Measurements from ENCODE around the gene TRIM33. TPM values are rescaled to one million over a fixed set of nuclear protein-coding genes. Genes with fewer than 3 reads are reported as not detected.

The TRIM33 gene
- total RNA-seq, 1 experiment from 2014 or later: 41.2 TPM

- ChIA-PET RAD21 (ENCODE audit: low non-redundant PET in 1 of 2, low total read pairs in 2 of 2, uncharacterized antibody in 2 of 2, unreplicated experiment in 2 of 2) (no interaction called here), CTCF (no interaction called here), POLR2A (no interaction called here)
- no peaks in the 10 kb centered on the region for H3K4me1 ChIP-seq (ENCODE audit: control insufficient read depth in 1 of 2, insufficient read depth in 2 of 2, low read length in 2 of 2)
- H3K9me2 ChIP-seq (ENCODE audit: insufficient read depth): no peaks in the 10 kb centered on the region
- H3K27me3 ChIP-seq (ENCODE audit: insufficient read depth, low read length): no peaks in the 10 kb centered on the region
- intact Hi-C loops (cut with micrococcal nuclease): no loop called here
- no peaks in the 10 kb centered on the region for H4K20me1 ChIP-seq (ENCODE audit: insufficient read depth)
- H3K79me2 ChIP-seq (ENCODE audit: insufficient read depth, low read length): no peaks in the 10 kb centered on the region
- DNase-seq (ENCODE audit: low read depth, low spot score) (no peak), ATAC-seq (no peak)
- H3K9me3 ChIP-seq (ENCODE audit: control insufficient read depth in 1 of 2, insufficient read depth in 1 of 2, low read depth in 1 of 2, low read length in 2 of 2): no peaks in the 10 kb centered on the region
- BruUV-seq (replicated peaks): no TSS peak
- H2AFZ ChIP-seq (ENCODE audit: low read depth, low read length, poor library complexity, severe bottlenecking): no peak overlapping the region
- no peak for TF ChIP-seq YY1 (IDR thresholded peaks at IDR 0.05; ENCODE audit: extremely low read depth, insufficient replicate concordance, low read depth, low read length)
- H3K4me3 ChIP-seq (replicated peaks in 1 of 2; ENCODE audit: low read depth in 1 of 2, low read length in 2 of 2): no peak overlapping the region
- no peak overlapping the region for H3K4me2 ChIP-seq (ENCODE audit: low read length)
- H3K9ac ChIP-seq (ENCODE audit: low read length): no peak overlapping the region
- no peak overlapping the region for H3K27ac ChIP-seq (ENCODE audit: low read depth, low read length)
- no peaks in the 10 kb centered on the region for H3K36me3 ChIP-seq (ENCODE audit: control insufficient read depth in 1 of 2, insufficient read depth in 2 of 2, low read length in 2 of 2)
Observed at GRCh38 chr1:114384922-114385321, 126.1 kb downstream of the TRIM33 start.

GRCh38 chr1:114379987-114380386, 131.0 kb downstream of the TRIM33 start:
- intact Hi-C loops (cut with micrococcal nuclease): no loop called here

GRCh38 chr1:114379358-114379757, 131.6 kb downstream of the TRIM33 start:
- Histone ChIP-seq H3K9me2 (ENCODE audit: insufficient read depth) (no peaks in the 10 kb centered on the region), H4K20me1 (ENCODE audit: insufficient read depth) (no peaks in the 10 kb centered on the region), H3K79me2 (ENCODE audit: insufficient read depth, low read length) (no peaks in the 10 kb centered on the region), H3K36me3 (ENCODE audit: control insufficient read depth in 1 of 2, insufficient read depth in 2 of 2, low read length in 2 of 2) (no peaks in the 10 kb centered on the region), H3K4me1 (ENCODE audit: control insufficient read depth in 1 of 2, insufficient read depth in 2 of 2, low read length in 2 of 2) (no peaks in the 10 kb centered on the region), H3K9me3 (ENCODE audit: control insufficient read depth in 1 of 2, insufficient read depth in 1 of 2, low read depth in 1 of 2, low read length in 2 of 2) (no peaks in the 10 kb centered on the region), H2AFZ (ENCODE audit: low read depth, low read length, poor library complexity, severe bottlenecking) (no peak overlapping the region), H3K9ac (ENCODE audit: low read length) (no peak overlapping the region), H3K4me2 (ENCODE audit: low read length) (no peak overlapping the region), H3K27me3 (ENCODE audit: insufficient read depth, low read length) (no peaks in the 10 kb centered on the region), H3K27ac (ENCODE audit: low read depth, low read length) (no peak overlapping the region), H3K4me3 (replicated peaks in 1 of 2; ENCODE audit: low read depth in 1 of 2, low read length in 2 of 2) (no peak overlapping the region)
- CTCF ChIA-PET: no interaction called here
- ATAC-seq: no peak
- RAD21 ChIA-PET (ENCODE audit: low non-redundant PET in 1 of 2, low total read pairs in 2 of 2, uncharacterized antibody in 2 of 2, unreplicated experiment in 2 of 2): no interaction called here
- intact Hi-C loops (cut with micrococcal nuclease): no loop called here
- POLR2A ChIA-PET: no interaction called here
- DNase-seq (ENCODE audit: low read depth, low spot score): no peak
- no TSS peak for BruUV-seq (replicated peaks)
- TF ChIP-seq TCF7L2 (IDR thresholded peaks at IDR 0.05; ENCODE audit: borderline replicate concordance, extremely low read depth, insufficient read depth, insufficient read length) (no peak), ZBTB33 (IDR thresholded peaks at IDR 0.05; ENCODE audit: extremely low read depth, insufficient replicate concordance, low read length) (no peak), REST (IDR thresholded peaks at IDR 0.05; ENCODE audit: low read depth) (no peak), CEBPB (IDR thresholded peaks at IDR 0.05; ENCODE audit: low read depth) (no peak), RAD21 (IDR thresholded peaks at IDR 0.05; ENCODE audit: low read depth) (no peak), EZH2 (IDR thresholded peaks at IDR 0.05) (no peak)

More at GRCh38 chr1:114379987-114380386, 131.0 kb downstream of the TRIM33 start:
- DNase-seq (ENCODE audit: low read depth, low spot score) (no peak), ATAC-seq (no peak)
- ChIA-PET RAD21 (ENCODE audit: low non-redundant PET in 1 of 2, low total read pairs in 2 of 2, uncharacterized antibody in 2 of 2, unreplicated experiment in 2 of 2) (no interaction called here), CTCF (no interaction called here), POLR2A (no interaction called here)
- Histone ChIP-seq H3K4me3 (replicated peaks in 1 of 2; ENCODE audit: low read depth in 1 of 2, low read length in 2 of 2) (no peak overlapping the region), H3K9me2 (ENCODE audit: insufficient read depth) (no peaks in the 10 kb centered on the region), H3K27me3 (ENCODE audit: insufficient read depth, low read length) (no peaks in the 10 kb centered on the region), H3K9ac (ENCODE audit: low read length) (no peak overlapping the region), H4K20me1 (ENCODE audit: insufficient read depth) (no peaks in the 10 kb centered on the region), H2AFZ (ENCODE audit: low read depth, low read length, poor library complexity, severe bottlenecking) (no peak overlapping the region), H3K27ac (ENCODE audit: low read depth, low read length) (no peak overlapping the region), H3K79me2 (ENCODE audit: insufficient read depth, low read length) (no peaks in the 10 kb centered on the region), H3K4me2 (ENCODE audit: low read length) (no peak overlapping the region), H3K9me3 (ENCODE audit: control insufficient read depth in 1 of 2, insufficient read depth in 1 of 2, low read depth in 1 of 2, low read length in 2 of 2) (no peaks in the 10 kb centered on the region), H3K36me3 (ENCODE audit: control insufficient read depth in 1 of 2, insufficient read depth in 2 of 2, low read length in 2 of 2) (no peaks in the 10 kb centered on the region), H3K4me1 (ENCODE audit: control insufficient read depth in 1 of 2, insufficient read depth in 2 of 2, low read length in 2 of 2) (no peaks in the 10 kb centered on the region)
- no peak for TF ChIP-seq SIN3A (IDR thresholded peaks at IDR 0.05; ENCODE audit: low read depth)
- BruUV-seq (replicated peaks): no TSS peak
